LNCAP (cell line): ENCODE data around the gene ARL15.

Experiments
- CTCF ChIP-seq: fragments of 450-650 bp; IDR thresholded peaks from 2 replicates; pipeline ENCODE4 v1.5.1; 2017; ENCODE audit warnings: mild to moderate bottlenecking

ARL15 gene

DNA sequence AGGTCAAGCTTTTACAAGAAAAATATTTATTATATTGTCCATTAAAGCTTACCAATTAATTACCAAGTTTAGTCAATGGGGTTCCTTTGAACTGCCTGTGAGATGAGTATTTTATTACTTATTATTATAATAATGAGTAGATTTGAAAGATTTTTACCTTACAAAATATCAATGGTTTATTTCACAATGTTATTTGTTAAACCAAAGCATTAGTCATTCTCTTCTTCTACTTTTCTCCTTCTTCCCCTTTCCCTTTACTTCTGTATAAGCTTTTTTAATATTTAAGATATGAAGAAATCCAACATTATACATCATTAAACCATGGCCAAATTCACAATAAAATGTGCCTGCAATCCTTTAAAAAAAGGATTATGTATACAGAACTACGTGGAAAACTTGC lies 369.5 kb downstream of the ARL15 start:
- TF ChIP-seq CTCF = no peak

DNA sequence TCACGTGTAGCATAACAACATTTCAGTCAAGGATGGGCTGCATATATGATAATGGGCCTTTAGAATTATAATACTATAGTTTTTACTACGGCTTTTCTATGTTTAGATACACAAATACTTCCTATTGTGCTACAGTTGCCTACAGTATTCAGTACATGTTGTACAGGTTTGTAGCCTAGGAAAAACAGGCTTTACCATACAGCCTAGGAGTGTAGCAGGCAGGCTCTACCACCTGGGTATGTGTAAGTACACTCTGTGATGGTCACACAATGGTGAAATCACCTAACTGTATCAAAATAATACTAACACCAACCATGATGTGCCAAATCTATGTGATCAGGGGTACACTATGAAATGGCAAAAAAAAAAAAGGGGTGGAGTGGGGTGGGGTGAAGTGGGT lies 372.9 kb downstream of the ARL15 start:
- TF ChIP-seq CTCF = no peak

DNA sequence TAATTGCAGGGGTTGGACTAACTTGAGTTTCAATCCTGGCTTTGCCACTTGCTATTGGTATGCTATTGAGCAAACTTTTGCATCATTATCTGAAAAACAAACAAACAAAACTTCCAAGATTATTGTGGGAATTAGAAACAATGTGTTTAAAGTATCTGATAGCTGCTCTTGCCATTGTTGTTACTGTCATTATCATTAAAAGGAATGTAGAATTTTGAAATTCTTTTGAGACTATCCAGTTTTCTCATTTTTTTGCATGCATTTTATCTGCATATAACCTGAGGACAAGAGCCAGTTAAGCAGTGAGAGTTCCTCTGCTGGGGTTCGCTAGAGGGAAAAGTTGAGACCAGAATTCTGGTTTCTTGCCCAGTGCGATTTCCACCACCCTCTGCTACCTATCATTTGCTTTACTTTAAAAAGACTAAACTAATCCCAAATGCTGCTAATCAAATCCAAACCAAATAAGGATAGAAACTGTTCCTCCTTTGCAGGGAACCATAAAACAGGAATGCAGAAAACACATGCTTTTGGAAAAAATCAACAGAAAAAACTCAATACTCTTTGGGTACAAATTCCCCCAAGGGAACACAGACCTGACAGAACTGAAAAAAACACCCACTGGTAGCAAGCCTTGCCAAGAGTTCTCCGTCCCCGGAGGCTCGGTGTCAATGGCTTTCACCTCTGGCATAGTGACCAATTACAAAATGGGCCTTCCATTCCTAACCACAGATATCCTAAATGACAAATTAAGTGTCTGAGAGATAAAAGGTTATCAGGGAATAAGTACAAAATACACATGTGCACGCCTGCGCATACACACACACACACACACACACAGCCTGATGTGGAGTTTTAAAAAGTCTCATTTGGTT lies 373.7 kb downstream of the ARL15 start:
- TF ChIP-seq CTCF = no peak

GRCh38 chr5:53934151-53934820 lies 376.1 kb downstream of the ARL15 start:
- TF ChIP-seq CTCF = no peak

DNA sequence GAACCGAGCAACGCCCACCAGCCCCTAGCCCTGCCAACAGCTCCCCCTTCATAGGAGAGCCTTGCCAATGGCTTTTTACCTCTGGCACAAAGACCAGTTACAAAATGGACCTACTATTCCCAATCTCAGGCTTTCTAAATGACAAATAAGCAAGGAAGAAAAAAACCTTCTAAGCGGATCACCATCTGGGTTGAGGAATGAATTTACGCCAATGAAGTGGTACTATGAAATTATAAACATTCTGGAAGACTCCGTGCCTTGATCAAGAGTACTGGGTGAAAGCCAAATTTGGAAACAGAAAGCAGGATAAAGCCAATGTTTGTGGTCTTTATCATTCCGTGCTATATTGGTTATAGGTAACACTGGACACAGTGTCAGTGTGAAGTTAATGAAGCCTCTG lies 378.0 kb downstream of the ARL15 start:
- no peak for TF ChIP-seq CTCF

- no peak for TF ChIP-seq CTCF
Measured at GRCh38 chr5:53930457-53930856, 379.9 kb downstream of the ARL15 start.

DNA sequence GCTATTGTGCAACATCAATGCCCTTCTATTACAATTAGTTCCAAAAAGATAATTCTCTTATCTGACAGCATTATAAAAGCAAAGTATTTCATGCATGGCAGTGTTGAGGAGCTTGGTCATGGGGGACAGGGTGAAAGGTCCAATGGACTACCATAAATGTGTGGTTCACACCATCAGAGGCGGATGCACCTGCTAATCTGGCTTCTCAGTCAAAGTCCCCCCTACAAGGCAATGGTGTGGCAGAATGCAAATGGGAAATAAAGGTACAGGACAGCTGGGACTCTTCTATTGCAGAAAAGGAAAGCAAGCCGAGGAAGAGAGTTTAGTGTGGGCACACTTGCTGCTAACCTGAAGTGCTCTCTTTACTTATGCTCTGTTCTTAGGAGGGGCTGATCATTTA lies 380.8 kb downstream of the ARL15 start:
- no peak for TF ChIP-seq CTCF
